DMS 273 (cell line): ENCODE data around the gene KRT15.

Experiments
- DNase-seq: peaks from one replicate; lab custom pipeline; 2025; ENCODE audit not compliant: unreplicated experiment; lab: John Stamatoyannopoulos, UW

Gene KRT15

DNA sequence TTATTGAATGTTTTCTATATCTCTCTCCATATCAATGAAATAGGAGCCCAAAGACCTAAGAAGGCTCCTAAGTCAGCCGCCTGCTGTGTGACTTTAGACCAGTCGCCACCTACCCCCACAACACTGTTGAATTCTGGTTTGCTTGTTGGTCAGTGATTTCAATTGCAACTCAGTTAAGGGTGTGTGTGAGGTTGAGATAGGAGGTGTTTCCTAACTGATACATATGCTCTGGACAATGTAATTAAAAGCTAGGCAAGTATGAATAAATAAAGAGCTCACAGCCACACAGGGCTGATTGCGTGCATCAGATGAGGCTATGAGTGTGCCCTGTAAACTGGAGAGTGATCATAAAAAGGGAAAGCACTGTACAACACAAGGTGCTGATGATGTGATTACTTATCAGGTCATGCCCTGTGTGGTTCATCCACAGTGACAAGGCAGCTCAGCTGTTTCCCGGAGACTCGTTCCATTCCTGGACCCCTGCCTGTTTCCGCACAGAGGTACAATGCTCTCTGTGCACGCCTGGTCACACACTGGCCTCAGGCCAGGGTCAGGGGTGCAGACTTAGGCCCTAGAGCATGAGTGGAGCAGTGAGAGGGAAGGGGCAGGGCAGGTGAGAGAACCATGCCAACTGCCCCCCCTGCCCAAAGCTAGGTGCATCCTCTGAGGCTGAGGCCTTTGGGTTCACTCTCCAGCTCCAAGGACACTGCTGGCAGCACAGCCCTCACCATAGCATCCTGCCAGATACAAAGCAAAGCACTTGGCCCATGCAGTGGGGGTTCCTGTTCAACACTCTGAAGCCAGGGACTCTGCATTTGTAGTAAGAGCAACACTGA, 34.5 kb downstream of the KRT15 start:
- DNase-seq = no peak

- DNase-seq = no peak
Measured at GRCh38 chr17:41483531-41483930, 35.2 kb downstream of the KRT15 start.

DNA sequence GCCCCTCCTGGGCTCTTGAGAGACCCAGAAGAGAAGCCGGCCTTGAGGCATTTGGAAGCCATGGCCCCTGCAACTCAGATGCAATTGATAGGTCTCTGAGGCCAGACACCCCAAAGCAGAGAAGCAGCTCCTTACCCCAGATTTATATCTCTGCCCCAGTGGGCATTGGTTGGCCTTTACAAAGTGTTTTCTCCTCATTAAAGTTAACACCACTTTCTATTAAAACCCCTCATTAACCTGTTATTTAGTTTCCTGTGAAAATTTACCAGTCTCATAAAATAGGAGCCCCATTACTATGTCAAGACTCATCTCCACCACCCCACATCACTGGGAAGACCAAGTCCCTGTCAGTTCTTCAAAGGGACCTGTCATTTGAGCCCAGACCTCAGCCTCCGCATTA, 37.7 kb downstream of the KRT15 start, which contains the start of gene KRT35:
KRT35 (minus strand) TSS at position 116 of the 400 bp plus-strand sequence; CDS start at position 62, 54 bp downstream.
- no peak for DNase-seq

GRCh38 chr17:41480581-41480980, 38.1 kb downstream of the KRT15 start:
- no peak for DNase-seq

DNA sequence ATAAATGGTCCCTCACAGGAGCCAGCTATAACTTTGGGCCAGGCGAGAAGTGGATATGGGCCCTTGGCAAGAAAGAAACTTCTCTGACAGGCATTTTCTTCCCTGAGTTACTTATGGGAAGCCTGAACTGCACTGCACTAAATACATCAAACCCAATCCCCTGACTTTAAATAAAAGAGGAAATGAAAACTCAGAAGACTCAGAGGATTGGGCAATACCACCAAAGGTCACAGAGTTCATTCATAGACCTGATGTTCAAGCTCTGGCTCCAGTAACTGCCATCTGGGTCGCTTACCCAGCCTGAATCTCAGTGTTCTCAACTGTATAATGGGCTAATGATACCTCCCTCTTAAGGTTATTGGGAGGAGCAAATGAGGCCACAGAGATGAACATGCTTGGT, 38.6 kb downstream of the KRT15 start:
- DNase-seq = no peak

DNA sequence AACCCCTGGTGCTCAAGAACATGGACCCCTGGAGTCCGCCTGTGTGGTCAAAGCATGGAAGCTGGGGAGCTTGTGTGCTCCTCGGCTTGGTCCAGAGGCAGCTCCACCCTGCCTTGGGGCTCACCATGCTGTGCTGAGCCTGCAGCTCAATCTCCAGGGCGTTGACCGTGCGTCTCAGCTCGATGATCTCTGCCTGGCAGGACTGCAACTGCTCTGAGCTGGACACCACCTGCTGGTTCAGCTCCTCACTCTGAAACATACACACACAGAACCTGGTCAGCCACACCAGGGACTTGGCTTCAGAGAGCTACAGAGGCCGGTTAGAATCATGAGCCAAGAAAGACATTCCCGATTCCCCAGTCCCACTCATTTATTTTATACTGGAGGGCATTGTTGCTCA, 40.5 kb downstream of the KRT15 start:
- DNase-seq = no peak

DNA sequence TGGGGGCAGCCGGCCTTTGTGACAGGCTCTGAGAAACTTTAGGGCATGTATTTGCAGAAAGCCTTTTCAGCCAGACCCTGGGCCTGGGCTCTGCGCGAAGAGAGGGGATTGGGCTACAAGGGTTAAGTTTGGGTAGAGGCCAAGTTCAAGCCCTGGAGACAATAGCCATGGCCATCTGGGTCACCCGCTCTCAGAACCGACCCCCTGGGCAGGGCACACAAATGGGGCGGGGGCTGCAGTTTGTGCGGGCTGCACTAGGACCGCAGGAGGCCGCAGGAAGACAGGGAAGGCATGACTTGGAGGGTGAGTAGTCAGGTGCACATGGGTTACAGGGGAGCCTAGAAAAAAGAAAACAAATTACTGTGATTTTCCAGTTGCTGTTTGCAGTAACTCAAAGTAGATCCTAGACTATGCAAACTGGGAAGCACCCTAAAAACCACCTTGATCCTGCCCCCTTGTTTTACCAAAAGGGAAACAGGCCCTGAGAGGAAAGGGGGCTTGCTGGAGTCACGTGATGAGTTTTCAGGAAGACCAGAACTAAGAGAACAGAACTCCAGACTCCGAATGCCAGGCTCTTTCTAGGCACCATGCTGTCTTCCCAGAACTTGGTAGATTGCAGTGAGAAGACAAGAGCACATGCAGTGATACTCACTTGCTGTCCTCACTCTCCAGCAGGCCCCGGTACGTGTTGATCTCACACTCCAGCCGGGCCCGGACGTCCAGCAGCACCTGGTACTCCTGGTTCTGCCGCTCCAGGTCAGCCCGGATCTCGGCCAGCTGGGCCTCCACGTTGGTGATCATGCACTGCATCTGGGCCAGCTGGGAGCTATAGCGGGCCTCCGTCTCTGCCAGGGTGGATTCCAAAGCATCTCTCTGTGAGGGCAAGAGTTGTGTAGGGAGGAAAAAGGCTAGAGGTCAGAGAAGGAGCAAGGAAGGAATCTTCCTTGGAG, 41.5 kb downstream of the KRT15 start:
- DNase-seq = no peak

GRCh38 chr17:41475421-41475820, 43.3 kb downstream of the KRT15 start:
- no peak for DNase-seq

- no peak for DNase-seq
Measured at GRCh38 chr17:41474863-41475262, 43.8 kb downstream of the KRT15 start.

GRCh38 chr17:41468346-41468745, 50.3 kb downstream of the KRT15 start:
- no peak for DNase-seq

DNA sequence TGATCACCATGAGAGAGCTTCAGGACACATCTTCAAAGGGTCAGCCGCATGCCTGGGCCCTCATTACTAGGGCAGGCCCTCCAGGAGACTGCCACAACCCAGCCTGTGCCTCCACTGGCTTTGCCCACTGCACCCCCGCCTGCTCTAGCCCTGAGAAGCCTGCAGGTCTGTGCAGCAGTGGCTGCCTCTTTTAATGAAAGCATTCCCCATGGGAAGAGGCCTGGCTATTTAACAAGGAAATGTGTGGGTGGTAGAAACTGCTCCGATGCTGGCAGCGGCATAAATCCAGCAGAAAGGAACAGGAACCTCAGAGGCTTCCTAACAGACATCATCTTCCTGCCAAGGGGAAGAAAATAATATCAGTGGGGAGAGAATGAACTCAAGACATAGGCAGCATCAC, 51.1 kb downstream of the KRT15 start:
- no peak for DNase-seq

DNA sequence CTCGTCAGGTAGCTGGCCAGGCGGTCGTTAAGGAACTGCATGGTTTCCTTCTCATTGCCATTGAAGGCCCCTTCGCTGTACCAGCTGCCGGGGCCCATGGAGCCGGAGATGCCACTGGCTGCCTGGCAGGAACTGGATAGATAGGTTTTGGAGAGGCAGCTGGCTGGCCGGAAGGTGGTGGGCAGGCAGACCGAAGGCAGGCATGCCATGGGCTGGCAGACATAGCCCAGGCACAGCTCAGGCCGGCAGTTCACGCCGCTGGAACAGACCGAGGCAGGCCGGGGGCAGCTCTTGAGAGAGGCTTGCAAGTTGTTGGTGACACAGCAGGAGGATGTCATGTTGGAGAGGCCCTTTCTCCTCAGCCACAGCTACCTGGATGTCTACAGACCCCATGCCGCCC, 51.7 kb downstream of the KRT15 start, which contains the start of gene KRT32:
KRT32 (minus strand) TSS at position 399 of the 400 bp plus-strand sequence; CDS start at position 338, 61 bp downstream.
- DNase-seq = no peak

- peak; percentile 67 for DNase-seq
Measured at GRCh38 chr17:41464682-41465081, 54.0 kb downstream of the KRT15 start.

DNA sequence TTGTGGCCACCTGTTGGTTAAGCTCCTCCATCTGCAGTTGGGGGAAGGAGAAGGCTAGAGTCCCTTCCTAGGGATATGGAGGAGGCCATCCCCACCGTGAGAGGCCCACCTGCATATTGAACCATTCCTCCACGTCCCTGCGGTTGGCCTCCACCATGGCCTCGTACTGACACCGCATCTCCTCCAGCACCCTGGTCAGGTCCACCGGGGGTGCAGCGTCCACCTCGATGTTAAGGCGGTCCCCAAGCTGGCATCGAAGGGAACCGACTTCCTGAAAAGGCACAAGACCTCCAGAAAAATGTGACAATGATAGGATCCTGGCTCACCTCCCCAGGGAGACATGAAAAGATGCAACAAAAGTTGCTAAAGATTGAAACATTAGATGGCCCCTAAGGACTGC, 54.5 kb downstream of the KRT15 start:
- DNase-seq = no peak

DNA sequence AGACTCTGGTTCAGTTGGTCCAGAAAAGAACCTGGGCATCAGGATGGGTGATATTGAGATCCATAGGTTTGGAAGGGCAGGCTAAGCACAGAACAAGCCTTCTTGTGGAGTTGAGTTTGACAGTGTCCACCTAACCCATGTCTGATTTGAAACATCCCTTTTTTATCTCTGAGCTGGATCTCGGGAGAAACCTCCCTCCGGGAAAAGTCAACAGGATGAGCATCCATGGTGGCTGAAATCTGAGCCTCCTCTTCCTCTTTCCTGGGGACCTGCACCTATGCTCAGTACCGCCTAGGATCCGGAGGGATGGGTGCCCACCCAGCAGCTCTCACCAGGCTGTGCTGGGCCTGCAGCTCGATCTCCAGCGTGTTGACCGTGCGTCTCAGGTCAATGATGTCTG, 54.9 kb downstream of the KRT15 start:
- DNase-seq = no peak
